Stimulated activated CD8-positive, alpha-beta memory T cell treated with anti-CD3 and anti-CD28 coated beads, Interleukin-2, amount 100 ng/mL, for 1 hour (primary cell): ENCODE results near the gene FAM149B1.
"Not testable (repeated sequence)": the region's sequence is repeated elsewhere in the genome, so short reads cannot be mapped to it uniquely, and the experiment has no call there.

ENCODE experiments used
- DNase-seq, 2 donors: peaks; one replicate each; pipeline ENCODE4 v3.0.0-alpha.2; 2020; ENCODE audit warnings: low read depth in 2 of 2

The FAM149B1 gene

GRCh38 chr10:73167783-73168464 lies at the start of gene FAM149B1, which contains the start of gene ECD:
TSS of gene FAM149B1 (plus strand) at chr10:73168119. CDS start at chr10:73168340, 221 bp downstream.
TSS of gene ECD (minus strand) at chr10:73168008. CDS start at chr10:73163937, 4,071 bp downstream.
- peak; percentile 83 to 86 for DNase-seq

- no peak for DNase-seq
These were observed 48.5 kb upstream of the FAM149B1 start for GRCh38 chr10:73119457-73119856.

GRCh38 chr10:73119952-73120351 lies 48.0 kb upstream of the FAM149B1 start:
- DNase-seq: no peak

DNA sequence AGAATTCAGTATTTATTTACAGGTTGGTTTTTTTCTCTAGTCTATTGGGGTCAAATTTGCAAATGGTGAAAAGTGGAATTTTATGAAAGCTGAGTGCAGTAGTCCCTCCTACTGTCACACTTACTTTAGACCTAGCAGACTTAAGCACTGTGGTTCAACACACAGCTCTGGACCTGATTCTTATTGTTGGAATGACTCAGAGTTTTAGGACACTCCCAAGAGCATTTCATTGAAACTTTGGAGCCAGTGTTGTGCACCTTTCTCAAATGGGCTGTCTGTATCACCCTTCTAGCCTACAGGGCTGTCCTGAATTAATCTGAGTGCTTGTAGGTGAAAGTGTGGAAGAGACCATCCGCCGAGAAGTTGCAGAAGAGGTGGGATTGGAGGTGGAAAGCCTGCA lies 41.6 kb upstream of the FAM149B1 start:
- DNase-seq: no peak

GRCh38 chr10:73131301-73131700 lies 36.6 kb upstream of the FAM149B1 start:
- no peak for DNase-seq

GRCh38 chr10:73131913-73132686 lies 35.8 kb upstream of the FAM149B1 start:
- no peak for DNase-seq

DNA sequence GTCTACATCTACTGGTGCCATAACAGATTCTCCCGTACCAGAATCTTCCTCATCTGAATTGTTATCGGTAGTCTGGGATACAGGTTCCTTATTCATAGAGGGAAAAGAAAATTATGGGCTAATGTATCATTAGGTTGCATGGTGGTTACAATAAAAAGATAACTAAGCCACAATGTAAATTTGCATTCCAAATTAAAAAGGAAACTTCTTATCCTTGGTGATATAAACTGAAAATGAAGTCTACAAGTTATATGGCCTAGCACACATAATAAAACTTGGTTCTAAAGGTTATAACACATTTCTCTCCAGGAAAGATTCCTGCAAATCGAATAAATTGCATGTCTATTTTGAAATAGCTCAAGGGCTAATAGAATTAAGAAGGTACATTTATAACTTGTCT lies 33.2 kb upstream of the FAM149B1 start:
- DNase-seq: no peak

DNA sequence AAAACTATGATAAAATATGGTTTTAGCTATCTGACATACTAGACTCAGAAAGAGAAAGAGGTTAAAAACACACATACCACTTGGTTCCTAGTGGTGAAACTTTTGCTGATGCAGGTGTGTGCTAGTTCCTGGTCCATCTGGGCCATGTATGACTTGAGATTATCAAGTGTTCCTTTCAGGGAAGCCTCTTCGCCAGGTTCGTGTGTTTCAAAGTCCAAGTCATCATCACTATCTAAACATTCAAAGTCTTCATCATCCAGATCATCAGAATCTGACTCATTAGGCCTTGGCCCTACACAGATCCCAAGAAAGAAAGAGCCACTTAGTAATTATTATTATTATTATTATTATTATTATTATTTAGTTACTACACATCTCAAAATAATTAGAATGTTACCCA lies 31.3 kb upstream of the FAM149B1 start:
- no peak for DNase-seq

DNA sequence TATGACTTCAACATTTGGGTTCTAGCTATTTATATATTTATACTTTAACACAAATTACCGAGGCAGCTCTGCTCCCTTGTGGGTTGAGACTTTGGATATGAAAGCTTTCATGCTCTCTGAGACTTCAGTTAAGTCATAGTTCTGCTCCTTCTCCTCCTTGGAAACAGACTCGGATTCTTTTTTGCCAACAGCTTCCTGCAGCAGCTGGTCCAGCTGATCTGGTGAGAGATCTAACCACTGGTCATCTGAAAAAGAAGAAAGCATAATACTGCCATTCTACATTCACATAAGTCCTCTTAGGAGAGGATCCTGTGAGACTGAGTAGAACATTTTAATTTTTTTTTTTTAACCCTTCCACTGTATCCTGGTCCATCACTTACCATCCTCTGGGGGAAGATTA lies 28.7 kb upstream of the FAM149B1 start:
- no peak for DNase-seq

DNA sequence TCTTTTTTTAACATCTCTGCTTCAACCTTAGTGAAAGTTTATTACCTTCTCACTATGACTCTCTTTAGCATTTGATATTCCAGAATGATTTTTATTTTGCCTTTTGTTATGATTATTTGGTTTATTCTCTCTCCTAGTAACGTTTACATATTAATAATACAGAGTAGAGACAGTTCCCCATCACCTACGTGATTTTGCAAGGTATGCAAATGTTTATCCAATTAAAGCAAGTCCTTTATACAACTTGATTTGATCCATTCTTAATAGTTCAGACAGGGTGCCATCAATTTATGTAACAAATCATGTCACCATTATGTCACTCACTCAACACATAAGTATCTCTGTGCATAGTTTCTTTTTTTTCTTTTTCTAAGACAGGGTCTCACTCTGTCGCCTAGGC lies 26.3 kb upstream of the FAM149B1 start:
- no peak for DNase-seq

DNA sequence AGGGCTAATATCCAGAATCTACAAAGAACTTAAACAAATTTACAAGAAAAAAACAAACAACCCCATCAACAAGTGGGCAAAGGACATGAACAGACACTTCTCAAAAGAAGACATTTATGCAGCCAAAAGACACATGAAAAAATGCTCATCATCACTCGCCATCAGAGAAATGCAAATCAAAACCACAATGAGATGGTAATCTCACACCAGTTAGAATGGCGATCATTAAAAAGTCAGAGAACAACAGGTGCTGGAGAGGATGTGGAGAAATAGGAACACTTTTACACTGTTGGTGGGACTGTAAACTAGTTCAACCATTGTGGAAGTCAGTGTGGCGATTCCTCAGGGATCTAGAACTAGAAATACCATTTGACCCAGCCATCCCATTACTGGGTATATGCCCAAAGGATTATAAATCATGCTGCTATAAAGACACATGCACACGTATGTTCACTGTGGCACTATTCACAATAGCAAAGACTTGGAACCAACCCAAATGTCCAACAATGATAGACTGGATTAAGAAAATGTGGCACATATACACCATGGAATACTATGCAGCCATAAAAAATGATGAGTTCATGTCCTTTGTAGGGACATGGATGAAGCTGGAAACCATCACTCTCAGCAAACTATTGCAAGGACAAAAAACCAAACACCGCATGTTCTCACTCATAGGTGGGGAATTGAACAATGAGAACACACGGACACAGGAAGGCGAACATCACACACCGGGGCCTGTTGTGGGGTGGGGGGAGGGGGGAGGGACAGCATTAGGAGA lies 17.1 kb upstream of the FAM149B1 start:
- DNase-seq: not testable (repeated sequence)

GRCh38 chr10:73152009-73152408 lies 15.9 kb upstream of the FAM149B1 start:
- DNase-seq: no peak

GRCh38 chr10:73156054-73156453 lies 11.9 kb upstream of the FAM149B1 start:
- no peak for DNase-seq

DNA sequence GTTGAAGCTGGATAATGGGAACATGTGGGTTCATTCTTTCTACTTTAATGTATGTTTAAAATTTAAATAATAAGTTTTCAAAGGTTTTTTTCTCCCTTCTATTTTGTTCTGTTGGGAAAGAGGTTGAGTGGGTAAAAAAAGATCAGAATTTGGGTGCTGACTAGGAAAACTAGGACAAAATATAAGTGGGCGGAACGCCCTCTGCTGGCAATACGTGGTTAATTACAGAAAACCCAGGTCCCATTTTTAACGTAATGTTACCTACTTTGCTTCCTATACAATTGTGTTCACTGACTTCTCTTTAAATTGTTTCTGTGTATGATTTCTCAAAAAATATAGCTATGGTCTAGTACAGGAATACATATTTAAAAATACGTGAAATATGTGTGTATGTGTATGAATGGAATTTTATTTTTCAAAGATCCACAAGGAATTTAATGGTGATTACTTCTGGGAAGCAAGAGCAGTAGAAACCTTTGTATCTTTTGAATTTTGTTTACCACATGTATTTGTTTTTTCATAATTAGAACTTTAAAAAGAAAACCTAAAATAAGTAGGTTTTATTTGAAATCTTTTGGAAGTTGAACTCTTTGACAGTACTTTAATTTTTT lies 8.8 kb upstream of the FAM149B1 start:
- peak; percentile 12 to 39 for DNase-seq

- DNase-seq: no peak
These were observed 6.8 kb upstream of the FAM149B1 start for GRCh38 chr10:73161079-73161478.

DNA sequence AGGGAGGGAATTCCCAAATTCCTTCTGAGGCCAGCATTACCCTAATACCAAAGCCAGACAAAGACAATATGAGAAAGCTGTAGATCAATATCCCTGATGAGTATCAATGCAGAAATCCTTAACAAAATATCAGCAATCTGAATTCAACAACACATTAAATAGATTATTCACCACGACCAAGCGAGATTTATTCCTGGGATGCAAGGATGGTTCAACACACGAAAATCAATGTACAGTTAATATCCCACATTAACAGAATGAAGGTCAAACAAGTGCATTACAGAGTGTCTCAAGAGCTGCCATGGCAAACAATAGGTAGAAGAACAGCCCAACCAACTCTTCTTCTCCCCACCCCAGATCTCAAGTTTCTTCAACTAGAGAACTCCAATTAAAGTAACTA lies 6.3 kb upstream of the FAM149B1 start:
- no peak for DNase-seq

- DNase-seq: no peak
These were observed 4.8 kb upstream of the FAM149B1 start for GRCh38 chr10:73163096-73163495.

GRCh38 chr10:73166972-73167371 lies 947 bp upstream of the FAM149B1 start:
- no peak for DNase-seq

- no peak for DNase-seq
These were observed 499 bp upstream of the FAM149B1 start for GRCh38 chr10:73167458-73167782.

DNA sequence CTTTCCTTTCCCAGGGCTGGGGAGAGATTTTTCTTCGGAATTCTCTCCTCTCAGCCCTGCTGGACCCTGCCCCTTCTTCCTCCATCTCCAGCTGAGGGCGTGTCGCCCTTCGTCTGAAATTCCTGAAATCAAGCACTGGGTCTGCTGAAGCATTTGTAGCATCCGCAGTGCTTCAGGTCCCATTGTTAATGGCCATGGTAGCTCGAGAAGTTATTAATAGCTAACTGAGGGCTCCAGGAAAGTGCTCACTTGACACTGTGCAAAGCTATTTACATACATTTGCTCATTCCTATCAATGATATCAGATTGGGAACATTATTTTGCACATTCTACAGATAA lies 515 bp downstream of the FAM149B1 start:
- no peak for DNase-seq

GRCh38 chr10:73169320-73169719 lies 1.4 kb downstream of the FAM149B1 start:
- no peak for DNase-seq

DNA sequence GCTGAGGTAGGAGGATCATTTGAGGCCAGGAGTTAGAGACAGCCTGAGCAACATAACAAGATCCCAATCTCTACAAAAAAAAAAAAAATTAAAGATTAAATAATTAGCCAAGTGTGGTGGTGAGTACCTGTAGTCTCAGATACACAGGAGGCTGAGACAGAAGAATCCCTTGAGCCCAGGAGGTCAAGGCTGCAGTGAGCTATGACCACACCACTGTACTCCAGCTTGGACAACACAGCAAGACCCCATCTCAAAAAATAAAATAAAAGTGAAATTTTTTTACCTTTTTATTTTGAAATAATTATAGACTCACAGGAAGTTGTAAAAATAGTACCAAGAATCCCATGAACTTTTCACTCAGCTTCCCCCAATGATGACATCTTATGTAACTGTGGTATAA lies 4.9 kb downstream of the FAM149B1 start:
- DNase-seq: no peak
